Measurements from ENCODE around the gene RAB7A. TPM values are rescaled to one million over a fixed set of nuclear protein-coding genes. Genes with fewer than 3 reads are reported as not detected.

The RAB7A gene
- total RNA-seq, 1 donor from 2014 or later = 338 TPM

GRCh38 chr3:128799653-128800052 is 73.7 kb downstream of the RAB7A start:
- intact Hi-C loops (cut with micrococcal nuclease) = loop anchor here (1.0 to 10.0 kb wide), 3 partner anchors 11 to 515 kb away; partner anchors contain the start of gene RAB43
- H3K4me1 Mint-ChIP-seq = peaks cover 72% of the 10 kb centered on the region

DNA sequence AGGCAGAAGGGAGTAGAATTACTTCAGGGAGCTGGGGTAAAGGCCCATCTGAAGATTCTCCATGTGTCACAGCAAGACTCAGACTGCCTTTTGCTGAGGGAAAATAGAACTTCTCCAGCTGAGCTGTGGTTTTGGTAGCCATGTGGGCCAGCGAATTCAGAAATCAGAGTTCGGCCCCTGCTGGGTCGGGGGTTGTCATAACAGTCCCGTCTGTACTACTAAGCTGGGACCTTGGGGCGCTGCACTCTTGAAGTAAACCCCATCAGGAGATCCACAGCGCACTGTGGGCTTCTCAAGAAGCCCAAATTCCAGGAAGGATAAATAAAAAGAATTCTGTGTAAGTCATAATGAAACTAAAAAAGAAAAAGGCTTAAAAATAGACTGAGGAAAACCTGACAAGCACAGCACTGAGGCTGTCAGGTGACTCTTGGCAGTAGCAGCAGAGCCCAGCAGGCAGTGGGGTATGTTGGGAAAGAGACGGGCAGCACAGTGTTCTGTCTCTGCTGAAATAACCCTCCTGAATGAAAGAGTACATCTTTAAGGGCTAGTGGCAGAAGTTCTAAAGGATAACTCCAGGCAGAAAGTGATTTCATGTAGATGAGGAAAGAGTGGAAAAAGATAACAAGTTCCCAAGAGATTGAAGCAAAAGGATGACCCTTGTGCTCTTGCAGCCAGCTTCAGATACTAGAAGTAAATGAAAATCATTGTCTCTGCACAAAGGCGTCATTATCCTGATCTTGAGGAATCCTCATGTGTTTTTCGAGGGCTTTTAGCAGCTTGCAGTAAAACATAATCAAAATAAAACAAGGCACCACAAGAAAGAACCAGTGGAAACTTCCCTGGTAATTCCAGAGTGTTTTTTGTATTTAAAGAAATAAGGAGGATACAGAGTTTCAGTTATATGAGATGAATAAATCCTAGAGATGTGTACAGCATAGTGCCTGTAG is 74.5 kb downstream of the RAB7A start:
- DNase-seq = peak; percentile 81
- Mint-ChIP-seq H3K4me3 (peak overlapping the region; percentile 72), H3K9me3 (no peaks in the 10 kb centered on the region), H3K36me3 (ENCODE audit: low read depth) (peaks cover 57% of the 10 kb centered on the region), H3K27me3 (no peaks in the 10 kb centered on the region), H3K27ac (peak overlapping the region; percentile 98), H3K4me1 (peaks cover 72% of the 10 kb centered on the region)
- intact Hi-C loops (cut with micrococcal nuclease) = loop anchor here (1.0 to 10.0 kb wide), 3 partner anchors 12 to 514 kb away; partner anchors contain the start of gene RAB43

More at GRCh38 chr3:128799653-128800052, 73.7 kb downstream of the RAB7A start:
- Mint-ChIP-seq H3K9me3 (no peaks in the 10 kb centered on the region), H3K4me3 (peak overlapping the region; percentile 72), H3K27me3 (no peaks in the 10 kb centered on the region), H3K27ac (peak overlapping the region; percentile 98), H3K36me3 (ENCODE audit: low read depth) (peaks cover 57% of the 10 kb centered on the region)
- peak; percentile 65 for DNase-seq

GRCh38 chr3:128801779-128802380 is 75.9 kb downstream of the RAB7A start:
- Mint-ChIP-seq H3K9me3 (no peaks in the 10 kb centered on the region), H3K36me3 (ENCODE audit: low read depth) (peaks cover 64% of the 10 kb centered on the region), H3K27me3 (no peaks in the 10 kb centered on the region), H3K4me1 (peaks cover 82% of the 10 kb centered on the region), H3K27ac (peak overlapping the region; percentile 98), H3K4me3 (peak overlapping the region; percentile 72)
- no peak for DNase-seq
- intact Hi-C loops (cut with micrococcal nuclease) = loop anchor here (5.0 to 10.0 kb wide), 2 partner anchors 320 to 513 kb away; partner anchors contain the start of gene RAB43

DNA sequence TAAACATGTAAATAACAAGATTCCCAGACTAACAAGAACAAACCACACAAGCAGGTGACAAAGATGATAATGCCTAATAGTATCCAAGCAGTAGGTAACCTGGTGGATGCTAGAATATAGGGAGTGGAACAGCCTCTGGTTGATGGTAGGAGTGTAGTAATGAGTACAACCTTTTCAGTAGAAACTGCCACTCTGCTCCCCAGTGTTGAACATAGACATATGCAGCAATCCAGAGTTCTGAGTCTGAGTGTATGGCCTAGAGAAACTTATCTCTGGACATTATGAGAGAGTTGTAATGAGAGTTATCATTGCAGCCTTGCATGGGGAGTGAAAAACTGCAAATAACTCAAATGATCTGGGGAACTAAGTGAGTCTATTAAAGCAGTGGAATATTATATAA is 77.3 kb downstream of the RAB7A start:
- no peaks in the 10 kb centered on the region for H3K9me3 Mint-ChIP-seq
- H3K4me1 Mint-ChIP-seq = peaks cover 79% of the 10 kb centered on the region
- peak overlapping the region; percentile 69 for H3K4me3 Mint-ChIP-seq
- DNase-seq = peak; percentile 67
- peak overlapping the region; percentile 98 for H3K27ac Mint-ChIP-seq
- H3K36me3 Mint-ChIP-seq (ENCODE audit: low read depth) = peaks cover 63% of the 10 kb centered on the region
- no peaks in the 10 kb centered on the region for H3K27me3 Mint-ChIP-seq
- intact Hi-C loops (cut with micrococcal nuclease) = loop anchor here (5.0 to 10.0 kb wide), 2 partner anchors 319 to 511 kb away; partner anchors contain the start of gene RAB43

- intact Hi-C loops (cut with micrococcal nuclease) = loop anchor here (1.0 to 10.0 kb wide), 9 partner anchors 10 to 511 kb away; partner anchors contain the start of genes ACAD9, RAB43 and RAB7A
- DNase-seq = peak; percentile 93
- peak overlapping the region; percentile 98 for H3K27ac Mint-ChIP-seq
- peaks cover 61% of the 10 kb centered on the region for H3K36me3 Mint-ChIP-seq (ENCODE audit: low read depth)
- no peaks in the 10 kb centered on the region for H3K27me3 Mint-ChIP-seq
- H3K4me3 Mint-ChIP-seq = peak overlapping the region; percentile 70
- H3K9me3 Mint-ChIP-seq = no peaks in the 10 kb centered on the region
- peaks cover 78% of the 10 kb centered on the region for H3K4me1 Mint-ChIP-seq
Observed at GRCh38 chr3:128804017-128804810, 78.2 kb downstream of the RAB7A start.

GRCh38 chr3:128804811-128805155 is 78.8 kb downstream of the RAB7A start:
- peaks cover 60% of the 10 kb centered on the region for H3K36me3 Mint-ChIP-seq (ENCODE audit: low read depth)
- H3K9me3 Mint-ChIP-seq = no peaks in the 10 kb centered on the region
- intact Hi-C loops (cut with micrococcal nuclease) = loop anchor here (1.0 to 10.0 kb wide), 9 partner anchors 10 to 510 kb away; partner anchors contain the start of genes ACAD9, RAB43 and RAB7A
- peaks cover 75% of the 10 kb centered on the region for H3K4me1 Mint-ChIP-seq
- peak overlapping the region; percentile 70 for H3K4me3 Mint-ChIP-seq
- H3K27ac Mint-ChIP-seq = peak overlapping the region; percentile 98
- H3K27me3 Mint-ChIP-seq = no peaks in the 10 kb centered on the region
- DNase-seq = no peak

- H3K9me3 Mint-ChIP-seq = no peaks in the 10 kb centered on the region
- intact Hi-C loops (cut with micrococcal nuclease) = loop anchor here (2.0 to 10.0 kb wide), 2 partner anchors 189 to 509 kb away; a partner anchor contains a TSS
- H3K36me3 Mint-ChIP-seq (ENCODE audit: low read depth) = peaks cover 60% of the 10 kb centered on the region
- peak overlapping the region; percentile 98 for H3K27ac Mint-ChIP-seq
- peaks cover 66% of the 10 kb centered on the region for H3K4me1 Mint-ChIP-seq
- no peak for DNase-seq
- H3K4me3 Mint-ChIP-seq = peak overlapping the region; percentile 70
- H3K27me3 Mint-ChIP-seq = no peaks in the 10 kb centered on the region
Observed at GRCh38 chr3:128805772-128806171, 79.8 kb downstream of the RAB7A start.

DNA sequence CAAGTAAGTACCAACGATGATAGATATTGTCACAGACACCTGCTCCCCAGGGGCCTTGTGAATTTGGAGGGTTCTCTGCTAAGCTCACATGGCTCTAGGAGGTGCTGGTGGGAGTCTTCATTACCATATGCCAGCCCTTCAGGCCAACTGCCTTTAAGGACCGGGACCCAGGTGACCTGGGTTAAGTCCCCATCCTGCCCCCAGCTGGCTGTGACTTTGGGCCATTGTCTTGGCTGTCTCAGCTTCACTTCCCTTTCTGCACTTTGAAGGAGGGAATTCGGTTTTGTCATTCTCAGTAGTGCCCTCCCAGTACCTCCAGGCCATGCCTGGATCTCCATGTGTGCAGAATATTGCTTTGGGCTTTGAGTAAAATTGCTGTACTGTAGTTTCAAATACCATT is 80.6 kb downstream of the RAB7A start:
- Mint-ChIP-seq H3K36me3 (ENCODE audit: low read depth) (peaks cover 62% of the 10 kb centered on the region), H3K9me3 (no peaks in the 10 kb centered on the region), H3K4me1 (peaks cover 59% of the 10 kb centered on the region), H3K27me3 (no peaks in the 10 kb centered on the region), H3K27ac (peak overlapping the region; percentile 98), H3K4me3 (peak overlapping the region; percentile 70)
- intact Hi-C loops (cut with micrococcal nuclease) = loop anchor here (10.0 kb wide), 1 partner anchor 508 kb away; a partner anchor contains a TSS
- no peak for DNase-seq

DNA sequence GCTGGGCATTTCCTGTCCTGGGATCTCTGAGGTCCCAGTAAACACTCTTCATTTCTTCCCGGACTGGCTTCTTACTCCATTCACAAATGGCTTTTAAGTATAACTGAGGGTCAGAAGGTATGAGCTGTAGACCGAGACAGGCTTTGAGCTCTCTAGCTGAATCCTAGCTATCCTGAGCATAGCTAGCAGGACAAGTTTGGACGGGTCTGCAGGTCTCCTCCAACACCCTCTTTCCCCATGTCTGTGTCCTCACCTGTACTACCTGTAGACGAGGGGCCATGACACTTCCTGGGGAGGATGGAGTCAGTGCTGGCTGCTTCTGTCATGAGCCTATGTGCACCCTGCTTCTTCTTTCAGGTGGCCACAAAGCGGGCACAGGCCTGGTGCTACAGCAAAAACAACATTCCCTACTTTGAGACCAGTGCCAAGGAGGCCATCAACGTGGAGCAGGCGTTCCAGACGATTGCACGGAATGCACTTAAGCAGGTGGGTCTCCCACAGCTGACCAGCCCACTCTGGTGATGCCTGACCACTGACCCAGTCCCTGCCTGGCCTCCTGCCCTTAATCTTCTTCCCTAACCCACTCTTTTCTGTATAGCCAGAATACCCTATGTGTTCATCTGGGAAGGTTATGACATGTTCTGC is 81.3 kb downstream of the RAB7A start:
- Mint-ChIP-seq H3K4me3 (no peak overlapping the region), H3K4me1 (peaks cover 53% of the 10 kb centered on the region), H3K27me3 (no peaks in the 10 kb centered on the region), H3K27ac (peak overlapping the region; percentile 98), H3K36me3 (ENCODE audit: low read depth) (peaks cover 59% of the 10 kb centered on the region), H3K9me3 (no peaks in the 10 kb centered on the region)
- intact Hi-C loops (cut with micrococcal nuclease) = loop anchor here (10.0 kb wide), 1 partner anchor 507 kb away; a partner anchor contains a TSS
- no peak for DNase-seq

DNA sequence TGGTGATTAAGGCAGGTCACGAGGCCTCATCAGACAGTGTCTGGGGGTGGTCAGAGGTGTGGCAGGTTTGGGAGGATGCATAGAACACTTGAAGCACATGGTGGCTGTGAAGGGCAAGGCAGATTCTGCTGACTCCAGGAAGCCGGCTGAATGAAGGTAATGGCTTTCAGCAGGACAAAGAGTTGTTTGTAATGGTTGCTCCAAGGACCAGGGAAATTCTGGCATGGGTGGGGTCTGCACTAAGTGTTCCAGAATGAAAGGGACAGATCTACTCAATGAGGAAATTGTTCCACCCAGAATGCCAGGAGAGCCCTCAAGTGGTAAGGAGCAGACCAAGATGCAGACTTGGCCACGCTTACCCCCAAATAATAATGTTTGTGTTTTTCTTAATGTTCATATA is 82.7 kb downstream of the RAB7A start:
- intact Hi-C loops (cut with micrococcal nuclease) = loop anchor here (10.0 kb wide), 1 partner anchor 506 kb away; a partner anchor contains a TSS
- H3K4me1 Mint-ChIP-seq = peaks cover 49% of the 10 kb centered on the region
- no peaks in the 10 kb centered on the region for H3K27me3 Mint-ChIP-seq
- no peak overlapping the region for H3K4me3 Mint-ChIP-seq
- H3K36me3 Mint-ChIP-seq (ENCODE audit: low read depth) = peaks cover 70% of the 10 kb centered on the region
- no peak for DNase-seq
- peak overlapping the region; percentile 72 for H3K27ac Mint-ChIP-seq
- no peaks in the 10 kb centered on the region for H3K9me3 Mint-ChIP-seq

GRCh38 chr3:128813097-128813496 is 87.1 kb downstream of the RAB7A start:
- Mint-ChIP-seq H3K36me3 (ENCODE audit: low read depth) (peaks cover 61% of the 10 kb centered on the region), H3K4me1 (peaks cover 18% of the 10 kb centered on the region), H3K27me3 (no peaks in the 10 kb centered on the region), H3K27ac (no peak overlapping the region), H3K9me3 (no peaks in the 10 kb centered on the region), H3K4me3 (no peak overlapping the region)
- DNase-seq = no peak
- intact Hi-C loops (cut with micrococcal nuclease) = no loop called here

- no peak for DNase-seq
- Mint-ChIP-seq H3K36me3 (ENCODE audit: low read depth) (peaks cover 65% of the 10 kb centered on the region), H3K27me3 (no peaks in the 10 kb centered on the region), H3K9me3 (no peaks in the 10 kb centered on the region), H3K27ac (no peak overlapping the region), H3K4me1 (peaks cover 13% of the 10 kb centered on the region), H3K4me3 (no peak overlapping the region)
- intact Hi-C loops (cut with micrococcal nuclease) = no loop called here
Observed at GRCh38 chr3:128814060-128814459, 88.1 kb downstream of the RAB7A start.
